Measurements from ENCODE around the gene TBC1D24. TPM values are rescaled to one million over a fixed set of nuclear protein-coding genes. Genes with fewer than 3 reads are reported as not detected.
"Not testable (repeated sequence)": the region's sequence is repeated elsewhere in the genome, so short reads cannot be mapped to it uniquely, and the experiment has no call there.

TBC1D24 gene
- total RNA-seq, 1 experiment from 2014 or later, result 24.6 TPM

GRCh38 chr16:2532494-2533141 is 57.7 kb downstream of the TBC1D24 start:
- peak overlapping the region; percentile 53 to 67 for H3K4me3 ChIP-seq (replicated peaks in 1 of 2; ENCODE audit: low read depth in 1 of 2, low read length in 2 of 2)
- ChIA-PET CTCF (no interaction called here), RAD21 (ENCODE audit: low non-redundant PET in 1 of 2, low total read pairs in 2 of 2, uncharacterized antibody in 2 of 2, unreplicated experiment in 2 of 2) (no interaction called here), POLR2A (interaction anchor here (1.4 kb wide), 1 partner anchor 12 kb away, joined by 6 read pairs; the partner anchor contains the start of gene AMDHD2)
- TF ChIP-seq FOSL1 (IDR thresholded peaks at IDR 0.05; ENCODE audit: low read depth), result no peak
- peak overlapping the region; percentile 93 for H3K27ac ChIP-seq (ENCODE audit: low read depth, low read length)
- no peaks in the 10 kb centered on the region for H3K27me3 ChIP-seq (ENCODE audit: insufficient read depth, low read length)
- intact Hi-C loops (cut with micrococcal nuclease), result no loop called here
- TSS peak; percentile 58 for BruUV-seq (replicated peaks)
- ATAC-seq (peak; percentile 52), DNase-seq (ENCODE audit: low read depth, low spot score) (peak; percentile 64)
- no peaks in the 10 kb centered on the region for H3K79me2 ChIP-seq (ENCODE audit: insufficient read depth, low read length)
- H3K4me2 ChIP-seq (ENCODE audit: low read length), result peak overlapping the region; percentile 97
- peaks cover 3 to 14% of the 10 kb centered on the region in 2 experiments; a peak in 2 of 4 replicates for H3K36me3 ChIP-seq (ENCODE audit: control insufficient read depth in 1 of 2, insufficient read depth in 2 of 2, low read length in 2 of 2)
- peak overlapping the region; percentile 86 for H3K9ac ChIP-seq (ENCODE audit: low read length)
- no peaks in the 10 kb centered on the region for H4K20me1 ChIP-seq (ENCODE audit: insufficient read depth)
- no peaks in the 10 kb centered on the region for H3K9me3 ChIP-seq (ENCODE audit: control insufficient read depth in 1 of 2, insufficient read depth in 1 of 2, low read depth in 1 of 2, low read length in 2 of 2)
- H3K4me1 ChIP-seq (ENCODE audit: control insufficient read depth in 1 of 2, insufficient read depth in 2 of 2, low read length in 2 of 2), result peaks cover 12 to 47% of the 10 kb centered on the region in 2 experiments
- no peaks in the 10 kb centered on the region for H3K9me2 ChIP-seq (ENCODE audit: insufficient read depth)
- no peak overlapping the region for H2AFZ ChIP-seq (ENCODE audit: low read depth, low read length, poor library complexity, severe bottlenecking)

DNA sequence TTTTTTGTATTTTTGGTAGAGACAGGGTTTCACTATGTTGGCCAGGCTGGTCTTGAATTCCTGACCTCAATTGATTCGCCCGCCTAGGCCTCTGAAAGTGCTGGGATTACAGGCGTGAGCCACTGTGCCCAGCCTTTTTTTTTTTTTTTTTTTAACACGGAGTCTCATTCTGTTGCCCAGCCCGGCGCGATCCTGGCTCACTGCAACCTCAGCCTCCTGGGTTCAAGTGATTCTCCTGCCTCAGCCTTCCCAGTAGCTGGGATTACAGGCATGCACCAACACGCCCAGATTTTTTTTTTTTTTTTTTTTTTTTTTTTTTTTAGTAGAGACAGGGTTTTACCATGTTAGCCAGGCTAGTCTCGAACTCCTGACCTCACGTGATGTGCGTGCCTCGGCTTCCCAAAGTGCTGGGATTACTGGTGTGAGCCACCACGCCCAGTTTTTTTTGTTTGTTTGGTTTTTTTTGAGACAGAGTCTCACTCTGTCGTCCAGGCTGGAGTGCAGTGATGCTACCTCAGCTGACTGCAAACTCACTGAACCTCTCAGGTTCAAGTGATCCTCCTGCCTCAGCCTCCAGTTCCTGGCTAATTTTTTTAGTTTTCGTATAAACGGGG is 58.3 kb downstream of the TBC1D24 start:
- H3K9me2 ChIP-seq (ENCODE audit: insufficient read depth); H3K9me3 ChIP-seq (ENCODE audit: control insufficient read depth in 1 of 2, insufficient read depth in 1 of 2, low read depth in 1 of 2, low read length in 2 of 2); ATAC-seq; CTCF ChIA-PET; intact Hi-C loops (cut with micrococcal nuclease); H3K79me2 ChIP-seq (ENCODE audit: insufficient read depth, low read length); H4K20me1 ChIP-seq (ENCODE audit: insufficient read depth); RAD21 ChIA-PET (ENCODE audit: low non-redundant PET in 1 of 2, low total read pairs in 2 of 2, uncharacterized antibody in 2 of 2, unreplicated experiment in 2 of 2); BruUV-seq (replicated peaks); H3K27me3 ChIP-seq (ENCODE audit: insufficient read depth, low read length); DNase-seq (ENCODE audit: low read depth, low spot score); H2AFZ ChIP-seq (ENCODE audit: low read depth, low read length, poor library complexity, severe bottlenecking): not testable (repeated sequence)
- POLR2A ChIA-PET, result interaction anchor here (1.4 kb wide), 1 partner anchor 13 kb away, joined by 6 read pairs; the partner anchor contains the start of gene AMDHD2
- H3K27ac ChIP-seq (ENCODE audit: low read depth, low read length), result peak overlapping the region; percentile 93
- peak overlapping the region; percentile 53 to 67 for H3K4me3 ChIP-seq (replicated peaks in 1 of 2; ENCODE audit: low read depth in 1 of 2, low read length in 2 of 2)
- H3K4me2 ChIP-seq (ENCODE audit: low read length), result peak overlapping the region; percentile 97
- peak overlapping the region; percentile 86 for H3K9ac ChIP-seq (ENCODE audit: low read length)
- H3K36me3 ChIP-seq (ENCODE audit: control insufficient read depth in 1 of 2, insufficient read depth in 2 of 2, low read length in 2 of 2), result peaks cover under 1 to 14% of the 10 kb centered on the region in 2 experiments; a peak in 2 of 4 replicates
- H3K4me1 ChIP-seq (ENCODE audit: control insufficient read depth in 1 of 2, insufficient read depth in 2 of 2, low read length in 2 of 2), result peaks cover 12 to 47% of the 10 kb centered on the region in 2 experiments
